K562 (cell line): ENCODE data around the gene ERC2. TPM values are rescaled to one million over a fixed set of nuclear protein-coding genes. Genes with fewer than 3 reads are reported as not detected.

Experiments used
- ATAC-seq: fragments of 200-7000 bp; cut with Tn5 transposase; 3 replicates; pipeline ENCODE4 v1.9.1; 2020; ENCODE audit warnings: moderate library complexity
- BruUV-seq: library from RNA; stranded (reverse); fragments of 400-500 nt; replicated peaks from 2 replicates; lab custom pipeline; 2021; lab: Mats Ljungman, UMichigan
- CTCF ChIA-PET: fragments of 300-600 bp; formaldehyde crosslinking; extraction: SDS; loops from one replicate; lab custom pipeline; 2021; ENCODE audit warnings: low intra/inter-chr PET ratio; lab: Yijun Ruan, JAX
- POLR2A ChIA-PET: fragments of 300-600, 350-650 bp; sonication (Branson Sonifier 250); formaldehyde crosslinking; extraction: SDS; loops from one replicate; lab custom pipeline; 2021; ENCODE audit warnings: antibody characterized with exemption, inconsistent platforms; lab: Yijun Ruan, JAX
- DNase-seq, 4 experiments: peaks; one replicate each; pipeline versions ENCODE4 v3.0.0 to v3.0.0-alpha.2; 2011 to 2018; ENCODE audit warnings: low spot score in 3 of 4, mixed read lengths in 3 of 4; ENCODE audit errors: extremely low read depth in 1 of 4
- FAIRE-seq: peaks from 2 replicates; lab custom pipeline; 2011; peaks lifted over from hg19 to GRCh38; lab: Jason Lieb, UNC
- H2AFZ ChIP-seq: 2 replicates; pipeline ENCODE4 v1.6.0; 2011; ENCODE audit warnings: low read depth, low read length, control low read depth, inconsistent platforms
- H3K27ac ChIP-seq: fragments of 200-600 bp; 3 replicates; pipeline ENCODE4 v1.8.0; 2011; ENCODE audit warnings: low read depth, mild to moderate bottlenecking, control low read depth, inconsistent platforms, low read length, moderate library complexity, mixed read lengths; ENCODE audit errors: extremely low read depth
- H3K27me3 ChIP-seq, 2 experiments: fragments of 300-600 bp in 1 of 2; 2 replicates in 1 of 2; 3 replicates in 1 of 2; pipeline versions ENCODE4 v1.6.0 to v1.8.0; 2011; ENCODE audit warnings: inconsistent platforms in 2 of 2, low read length in 2 of 2, mild to moderate bottlenecking in 1 of 2, mixed read lengths in 1 of 2, moderate library complexity in 1 of 2; ENCODE audit not compliant: control insufficient read depth in 2 of 2, insufficient read depth in 2 of 2
- H3K36me3 ChIP-seq: fragments of 300-600 bp; 3 replicates; pipeline ENCODE4 v1.8.0; 2011; ENCODE audit warnings: mild to moderate bottlenecking, low read length, inconsistent platforms; ENCODE audit not compliant: control insufficient read depth, insufficient read depth
- H3K4me1 ChIP-seq, 2 experiments: fragments of 200-600 bp in 1 of 2; replicated peaks in 1 of 2; 2 replicates in 1 of 2; 3 replicates in 1 of 2; pipeline versions ENCODE4 v1.5.1 to v1.8.0; 2011; ENCODE audit warnings: inconsistent platforms in 2 of 2, low read length in 2 of 2, mild to moderate bottlenecking in 1 of 2, mixed read lengths in 1 of 2, moderate library complexity in 1 of 2; ENCODE audit not compliant: control insufficient read depth in 2 of 2, insufficient read depth in 2 of 2
- H3K4me2 ChIP-seq: 2 replicates; pipeline ENCODE4 v1.6.1; 2011; ENCODE audit warnings: low read length, control low read depth, inconsistent platforms, mixed read lengths; ENCODE audit not compliant: insufficient read depth
- H3K4me3 ChIP-seq: fragments of 200-600 bp; sonication (generic), shearing (Covaris generic); 2 replicates; pipeline ENCODE4 v1.5.1; 2016; ENCODE audit warnings: control low read depth, inconsistent platforms
- H3K79me2 ChIP-seq: fragments of 200-600 bp; 3 replicates; pipeline ENCODE4 v1.8.0; 2011; ENCODE audit warnings: low read length, inconsistent platforms; ENCODE audit not compliant: control insufficient read depth, insufficient read depth
- H3K9ac ChIP-seq, 2 experiments: 2 replicates each; pipeline versions ENCODE4 v1.6.0 to v1.6.1; 2011; ENCODE audit warnings: low read depth in 2 of 2, low read length in 2 of 2, control low read depth in 1 of 2, inconsistent platforms in 1 of 2, mild to moderate bottlenecking in 1 of 2, mixed read lengths in 1 of 2; ENCODE audit not compliant: insufficient read depth in 1 of 2
- H3K9me1 ChIP-seq: one replicate; pipeline ENCODE4 v1.6.0; 2011; ENCODE audit warnings: inconsistent platforms, mild to moderate bottlenecking, low read length, moderate library complexity; ENCODE audit not compliant: control insufficient read depth, insufficient read depth
- H3K9me3 ChIP-seq: replicated peaks from 2 replicates; pipeline ENCODE4 v1.5.1; 2011; ENCODE audit warnings: low read depth, low read length, inconsistent platforms; ENCODE audit not compliant: control insufficient read depth, insufficient read depth
- H4K20me1 ChIP-seq: replicated peaks from 2 replicates; pipeline ENCODE4 v1.6.1; 2011; ENCODE audit warnings: low read length, inconsistent platforms, mixed read lengths; ENCODE audit not compliant: control insufficient read depth, insufficient read depth
- ARHGAP35 ChIP-seq: fragments of 450-650 bp; IDR thresholded peaks from 2 replicates; pipeline ENCODE4 v1.6.1; 2018; ENCODE audit not compliant: partially characterized antibody
- CHD2 ChIP-seq: IDR thresholded peaks from 2 replicates; pipeline ENCODE4 v1.6.1; 2011; ENCODE audit warnings: low read depth, low read length
- CTCF ChIP-seq, 3 experiments: IDR thresholded peaks in 2 of 3; conservative IDR thresholded peaks in 1 of 3; 2 replicates each; pipeline ENCODE4 v1.5.1; 2011 to 2012; ENCODE audit warnings: low read length in 3 of 3, mild to moderate bottlenecking in 3 of 3, control low read depth in 2 of 3, improper control_type of control experiment in 1 of 3, inconsistent platforms in 1 of 3, low read depth in 1 of 3, mixed read lengths in 1 of 3, moderate library complexity in 1 of 3; ENCODE audit not compliant: insufficient read depth in 2 of 3
- DPF2 ChIP-seq: fragments of 450-650 bp; IDR thresholded peaks from 2 replicates; pipeline ENCODE4 v1.6.1; 2016
- EZH2 ChIP-seq: IDR thresholded peaks from 2 replicates; pipeline ENCODE4 v1.6.1; 2012; ENCODE audit warnings: low read depth, mild to moderate bottlenecking, inconsistent platforms, low read length, borderline replicate concordance
- HCFC1 ChIP-seq: IDR thresholded peaks from 2 replicates; pipeline ENCODE4 v1.6.1; 2012; ENCODE audit warnings: low read depth, low read length, improper control_type of control experiment
- HDAC2 ChIP-seq: fragments of 450-650 bp; IDR thresholded peaks from 2 replicates; pipeline ENCODE4 v1.6.1; 2016; ENCODE audit warnings: mild to moderate bottlenecking
- HES1 ChIP-seq: fragments of 450-650 bp; IDR thresholded peaks from 2 replicates; pipeline ENCODE4 v1.6.1; 2016; ENCODE audit warnings: low read depth, mild to moderate bottlenecking, moderate library complexity
- HINFP ChIP-seq: fragments of 450-650 bp; conservative IDR thresholded peaks from 2 replicates; pipeline ENCODE4 v1.6.1; 2016; ENCODE audit warnings: missing genetic modification characterization, low read depth, mild to moderate bottlenecking, control low read depth, missing compliant biosample characterization
- MCM3 ChIP-seq: fragments of 450-650 bp; IDR thresholded peaks from 2 replicates; pipeline ENCODE4 v1.6.1; 2016
- MYBL2 ChIP-seq, 2 experiments: fragments of 450-650 bp in 1 of 2; sonication (generic) in 1 of 2; formaldehyde crosslinking in 1 of 2; IDR thresholded peaks; 2 replicates each; pipeline versions ENCODE4 v1.6.1 to v1.8.1; 2017 to 2022; ENCODE audit warnings: borderline replicate concordance in 1 of 2, inconsistent platforms in 1 of 2, low read depth in 1 of 2, mild to moderate bottlenecking in 1 of 2, missing genetic modification reagents in 1 of 2, moderate library complexity in 1 of 2
- PCBP1 ChIP-seq: fragments of 200-400 bp; formaldehyde crosslinking; IDR thresholded peaks from 2 replicates; pipeline ENCODE4 v1.6.1; 2018; ENCODE audit warnings: mild to moderate bottlenecking, low read depth, low read length; ENCODE audit not compliant: poor library complexity, severe bottlenecking
- POLR3A ChIP-seq: IDR thresholded peaks from 2 replicates; pipeline ENCODE4 v1.6.1; 2011; ENCODE audit warnings: borderline replicate concordance, mild to moderate bottlenecking, moderate library complexity; ENCODE audit not compliant: insufficient read length, insufficient read depth; ENCODE audit errors: extremely low read depth
- SP1 ChIP-seq: sonication (generic); formaldehyde crosslinking; IDR thresholded peaks from 2 replicates; pipeline ENCODE4 v1.8.1; 2022; ENCODE audit warnings: mild to moderate bottlenecking, missing genetic modification reagents
- ZC3H8 ChIP-seq: fragments of 450-650 bp; IDR thresholded peaks from 2 replicates; pipeline ENCODE4 v1.6.1; 2017
- ZNF280B ChIP-seq: fragments of 250-450 bp; sonication (Bioruptor Pico); IDR thresholded peaks from 2 replicates; pipeline ENCODE4 v1.5.1; 2021; ENCODE audit warnings: mild to moderate bottlenecking
- WGBS: fragments of 100-300 bp; shearing (Covaris generic); methylation state at CpG from one replicate; pipeline ENCODE4 v1.1.6; 2016; ENCODE audit warnings: low coverage, mixed read lengths; ENCODE audit not compliant: insufficient coverage; ENCODE audit errors: missing lambda C conversion rate; 5-methylcytosine and 5-hydroxymethylcytosine counted together
- in situ Hi-C: fragments of 300-500 bp; cut with MboI; formaldehyde crosslinking; loops from 4 replicates; pipeline ENCODE4 v1.15.0; 2018; ENCODE audit warnings: inconsistent platforms, mixed read lengths
- intact Hi-C: fragments of 100-400 bp; cut with micrococcal nuclease; formaldehyde crosslinking; loops from 2 replicates; pipeline ENCODE4 v1.14.2; 2022
- polyA plus RNA-seq, 8 experiments: library from polyadenylated mRNA; depleted of rRNA in 4 of 8; stranded (reverse) in 5 of 8; unstranded in 3 of 8; fragments of >200 nt; fragmentation: Nextera tagmentation in 2 of 8; fragmentation: Illumina TruSeq in 1 of 8; extraction: Ambion mirVana in 2 of 8; extraction: Trizol in 1 of 8; gene quantifications; 2 replicates each; pipeline versions ENCODE4 v1.2.1 to v1.2.3, GENCODE V29; 2011 to 2014; ENCODE audit warnings: inconsistent platforms in 1 of 8, missing spikeins in 1 of 8
- total RNA-seq, 7 experiments: library from RNA; depleted of rRNA in 6 of 7; stranded (reverse); fragments of >200 nt in 6 of 7; fragmentation: Illumina TruSeq in 2 of 7; extraction: Trizol in 2 of 7; gene quantifications; 2 replicates each; pipeline versions ENCODE4 v1.2.1 to v1.2.3, GENCODE V29; 2011 to 2021; ENCODE audit warnings: low replicate concordance in 1 of 7

The ERC2 gene
- total and polyA plus RNA-seq, 9 of the 15 experiments (the other 6 are each of a cell fraction or from before 2014, with no cell fraction given) = 0.04 to 0.18 (median 0.07) TPM; not detected in 2

GRCh38 chr3:55655544-55655943, 812.7 kb downstream of the ERC2 start (continued):
- TF ChIP-seq ZNF280B (CRISPR knock-in tag) (no peak), ARHGAP35 (no peak), PCBP1 (no peak), MCM3 (no peak), POLR3A (no peak)

- CTCF ChIA-PET = no interaction called here
- no peak for ATAC-seq
- TF ChIP-seq EZH2 (no peak), CHD2 (no peak), HDAC2 (no peak), SP1 (CRISPR knock-in tag) (no peak), ZC3H8 (no peak), HES1 (no peak), HINFP (tag) (no peak), DPF2 (no peak), CTCF (IDR thresholded peaks at IDR 0.05 in 2 of 3, conservative IDR thresholded peaks at IDR 0.05 in 1 of 3; ENCODE audit: insufficient read depth in 2 of 3, low read depth in 1 of 3, low read length in 3 of 3) (no peak), MYBL2 (IDR thresholded peaks at IDR 0.05; ENCODE audit: low read depth) (no peak), MYBL2 (CRISPR knock-in tag; IDR thresholded peaks at IDR 0.05; ENCODE audit: borderline replicate concordance) (no peak), HCFC1 (no peak)
Measured at GRCh38 chr3:55654123-55654760, 814.0 kb downstream of the ERC2 start.

More at GRCh38 chr3:55654123-55654760, 814.0 kb downstream of the ERC2 start:
- 2% methylated on average over 6 of the region's 7 CpGs for WGBS
- no peaks in the 10 kb centered on the region for H3K27me3 ChIP-seq
- no peaks in the 10 kb centered on the region for H3K79me2 ChIP-seq
- H3K4me1 ChIP-seq = no peaks in the 10 kb centered on the region
- no peak overlapping the region for H2AFZ ChIP-seq
- in situ Hi-C loops (no loop called here), intact Hi-C loops (no loop called here)
- H4K20me1 ChIP-seq = no peaks in the 10 kb centered on the region
- H3K4me3 ChIP-seq = no peak overlapping the region
- no peak overlapping the region for H3K4me2 ChIP-seq
- no TSS peak for BruUV-seq
- POLR2A ChIA-PET = no interaction called here
- DNase-seq = no peak
- no peaks in the 10 kb centered on the region for H3K9me1 ChIP-seq
- no peaks in the 10 kb centered on the region for H3K36me3 ChIP-seq
- H3K9me3 ChIP-seq = no peaks in the 10 kb centered on the region
- no peak overlapping the region for H3K27ac ChIP-seq
- no peak overlapping the region for H3K9ac ChIP-seq
- no peak for FAIRE-seq
